BJ (cell line): ENCODE measurements around the gene C2CD2. TPM values are rescaled to one million over a fixed set of nuclear protein-coding genes. Genes with fewer than 3 reads are reported as not detected.

ENCODE experiments used
- CTCF ChIA-PET: fragments of 350-600 bp; formaldehyde crosslinking; extraction: SDS; loops from one replicate; lab custom pipeline; 2021; ENCODE audit warnings: antibody characterized with exemption, inconsistent platforms; lab: Yijun Ruan, JAX
- POLR2A ChIA-PET: fragments of 300-600 bp; sonication (Branson Sonifier 250); formaldehyde crosslinking; extraction: SDS; loops from one replicate; lab custom pipeline; 2021; ENCODE audit warnings: antibody characterized with exemption; lab: Charles Lee
- DNase-seq: peaks from one replicate; pipeline ENCODE4 v3.0.0-alpha.2; 2011; ENCODE audit warnings: low read depth
- H3K27me3 ChIP-seq: 2 replicates; pipeline ENCODE4 v1.6.0; 2011; ENCODE audit warnings: low read length; ENCODE audit not compliant: control insufficient read depth, insufficient read depth
- H3K36me3 ChIP-seq: 2 replicates; pipeline ENCODE4 v1.5.1; 2011; ENCODE audit warnings: low read length; ENCODE audit not compliant: control insufficient read depth, insufficient read depth
- H3K4me3 ChIP-seq: 2 replicates; pipeline ENCODE4 v1.5.1; 2011; ENCODE audit warnings: low read depth, mild to moderate bottlenecking, control low read depth, low read length
- CTCF ChIP-seq: IDR thresholded peaks from 2 replicates; pipeline ENCODE4 v1.5.1; 2011; ENCODE audit warnings: low read depth, mild to moderate bottlenecking, control low read depth, inconsistent platforms, low read length, moderate library complexity; ENCODE audit not compliant: insufficient read depth
- polyA plus RNA-seq: library from polyadenylated mRNA; depleted of rRNA; stranded (reverse); fragments of >200 nt; gene quantifications from 2 replicates; pipeline ENCODE4 v1.2.3, GENCODE V29; 2011

C2CD2 gene
- polyA plus RNA-seq, 1 experiment = 21.9 TPM

GRCh38 chr21:41843584-41843983, 110.2 kb downstream of the C2CD2 start:
- POLR2A ChIA-PET = no interaction called here
- no peak for TF ChIP-seq CTCF
- CTCF ChIA-PET = interaction anchor here (0.7 to 1.2 kb wide), 3 partner anchors 27 to 442 kb away, joined by 3 read pairs; no protein-coding TSS in a partner anchor
- H3K36me3 ChIP-seq = peaks cover 5% of the 10 kb centered on the region
- no peak for DNase-seq
- no peaks in the 10 kb centered on the region for H3K27me3 ChIP-seq
- H3K4me3 ChIP-seq = no peak overlapping the region

- no peak for DNase-seq
- ChIA-PET CTCF (no interaction called here), POLR2A (no interaction called here)
- Histone ChIP-seq H3K36me3 (peaks cover 8% of the 10 kb centered on the region), H3K27me3 (no peaks in the 10 kb centered on the region), H3K4me3 (no peak overlapping the region)
- no peak for TF ChIP-seq CTCF
These were observed 112.9 kb downstream of the C2CD2 start for GRCh38 chr21:41840880-41841279.

- POLR2A ChIA-PET = no interaction called here
These were observed 114.3 kb downstream of the C2CD2 start for GRCh38 chr21:41839387-41840000.

GRCh38 chr21:41837756-41838297, 116.0 kb downstream of the C2CD2 start:
- CTCF ChIA-PET = interaction anchor here (1.4 kb wide), 1 partner anchor 12 kb away, joined by 5 read pairs; no protein-coding TSS in a partner anchor
- TF ChIP-seq CTCF = no peak
- Histone ChIP-seq H3K27me3 (no peaks in the 10 kb centered on the region), H3K36me3 (peaks cover 12% of the 10 kb centered on the region), H3K4me3 (no peak overlapping the region)
- POLR2A ChIA-PET = no interaction called here
- DNase-seq = no peak

More at GRCh38 chr21:41839387-41840000, 114.3 kb downstream of the C2CD2 start:
- peaks cover 10% of the 10 kb centered on the region for H3K36me3 ChIP-seq
- CTCF ChIA-PET = interaction anchor here (1.2 kb wide), 1 partner anchor 23 kb away, joined by 3 read pairs; no protein-coding TSS in a partner anchor
- H3K27me3 ChIP-seq = no peaks in the 10 kb centered on the region
- no peak for TF ChIP-seq CTCF
- no peak for DNase-seq
- no peak overlapping the region for H3K4me3 ChIP-seq

- no peak for DNase-seq
- ChIA-PET CTCF (interaction anchor here (1.3 kb wide), 1 partner anchor 20 kb away, joined by 6 read pairs; no protein-coding TSS in a partner anchor), POLR2A (no interaction called here)
- TF ChIP-seq CTCF = no peak
- H3K36me3 ChIP-seq = peaks cover 12% of the 10 kb centered on the region
- no peaks in the 10 kb centered on the region for H3K27me3 ChIP-seq
- H3K4me3 ChIP-seq = no peak overlapping the region
These were observed 117.4 kb downstream of the C2CD2 start for GRCh38 chr21:41836166-41837015.
